GM12878 (cell line): ENCODE measurements around the gene CDC34. TPM values are rescaled to one million over a fixed set of nuclear protein-coding genes. Genes with fewer than 3 reads are reported as not detected.

Experiments
- ATAC-seq: fragments of 200-7000 bp; cut with Tn5 transposase; 3 replicates; pipeline ENCODE4 v1.9.1; 2020; ENCODE audit warnings: mild to moderate bottlenecking, moderate library complexity
- BruUV-seq: library from RNA; stranded (reverse); fragments of 400-500 nt; replicated peaks from 2 replicates; lab custom pipeline; 2021; lab: Mats Ljungman, UMichigan
- CTCF ChIA-PET: fragments of 300-600 bp; sonication (Branson Sonifier 250); formaldehyde crosslinking; extraction: SDS; loops from one replicate; lab custom pipeline; 2021; ENCODE audit warnings: inconsistent platforms; lab: Yijun Ruan, JAX
- POLR2A ChIA-PET: fragments of 350-600 bp; formaldehyde crosslinking; extraction: SDS; loops from one replicate; lab custom pipeline; 2021; ENCODE audit warnings: inconsistent platforms; lab: Charles Lee
- RAD21 ChIA-PET: fragments of 300-600 bp; sonication (Branson Sonifier 250); formaldehyde crosslinking; loops from one replicate; lab custom pipeline; 2023; ENCODE audit warnings: antibody characterized with exemption; ENCODE audit not compliant: unreplicated experiment; lab: Charles Lee
- SMC1A ChIA-PET: fragments of 300-600 bp; sonication (Branson Sonifier 250); formaldehyde crosslinking; loops from one replicate; lab custom pipeline; 2023; ENCODE audit not compliant: unreplicated experiment, uncharacterized antibody; lab: Charles Lee
- DNase-seq: peaks from one replicate; pipeline ENCODE4 v3.0.0-alpha.2; 2011; ENCODE audit warnings: low read depth, low spot score
- FAIRE-seq: peaks from 3 replicates; lab custom pipeline; 2011; peaks lifted over from hg19 to GRCh38; lab: Jason Lieb, UNC
- H2AFZ ChIP-seq: 2 replicates; pipeline ENCODE4 v1.6.0; 2011; ENCODE audit warnings: low read depth, low read length, control low read depth; ENCODE audit not compliant: control insufficient read depth
- H3K27ac ChIP-seq: 2 replicates; pipeline ENCODE4 v1.5.1; 2011; ENCODE audit warnings: control low read depth; ENCODE audit not compliant: control insufficient read depth, insufficient read depth
- H3K27me3 ChIP-seq, 2 experiments: replicated peaks in 1 of 2; 2 replicates each; pipeline versions ENCODE4 v1.6.0 to v1.6.1; 2011; ENCODE audit warnings: low read length in 1 of 2; ENCODE audit not compliant: control insufficient read depth in 2 of 2, insufficient read depth in 2 of 2
- H3K36me3 ChIP-seq, 2 experiments: 2 replicates each; pipeline ENCODE4 v1.5.1; 2011; ENCODE audit warnings: low read length in 1 of 2; ENCODE audit not compliant: control insufficient read depth in 2 of 2, insufficient read depth in 2 of 2
- H3K4me1 ChIP-seq: 2 replicates; pipeline ENCODE4 v1.6.1; 2011; ENCODE audit warnings: mild to moderate bottlenecking, low read length, moderate library complexity, mixed read lengths; ENCODE audit not compliant: control insufficient read depth, insufficient read depth
- H3K4me2 ChIP-seq: 2 replicates; pipeline ENCODE4 v1.6.0; 2011; ENCODE audit warnings: control low read depth; ENCODE audit not compliant: control insufficient read depth, insufficient read depth
- H3K4me3 ChIP-seq: fragments of 200-600 bp; sonication (generic); 2 replicates; pipeline ENCODE4 v1.5.1; 2016
- H3K79me2 ChIP-seq: 2 replicates; pipeline ENCODE4 v1.6.0; 2011; ENCODE audit warnings: low read length; ENCODE audit not compliant: control insufficient read depth, insufficient read depth
- H3K9ac ChIP-seq: 2 replicates; pipeline ENCODE4 v1.8.0; 2011; ENCODE audit warnings: low read length, control low read depth, mixed read lengths; ENCODE audit not compliant: control insufficient read depth, insufficient read depth
- H3K9me3 ChIP-seq: replicated peaks from 3 replicates; pipeline ENCODE4 v1.5.1; 2011; ENCODE audit warnings: mild to moderate bottlenecking, low read length; ENCODE audit not compliant: control insufficient read depth, insufficient read depth
- H4K20me1 ChIP-seq: 2 replicates; pipeline ENCODE4 v1.6.0; 2011; ENCODE audit not compliant: control insufficient read depth, insufficient read depth
- ASH2L ChIP-seq: fragments of 300-600, 200-600 bp; sonication (generic); IDR thresholded peaks from 2 replicates; pipeline ENCODE4 v1.6.1; 2017; ENCODE audit warnings: low read depth, mild to moderate bottlenecking, borderline replicate concordance
- BCL11A ChIP-seq: IDR thresholded peaks from 2 replicates; pipeline ENCODE4 v1.6.1; 2011; ENCODE audit warnings: low read depth, low read length
- CBX5 ChIP-seq: sonication (generic); IDR thresholded peaks from 2 replicates; pipeline ENCODE4 v1.6.1; 2016; ENCODE audit warnings: low read depth, moderate library complexity, mild to moderate bottlenecking, inconsistent platforms
- CTCF ChIP-seq, 3 experiments: IDR thresholded peaks in 2 of 3; conservative IDR thresholded peaks in 1 of 3; 2 replicates each; pipeline ENCODE4 v1.5.1; 2011; ENCODE audit warnings: low read depth in 3 of 3, low read length in 3 of 3, mild to moderate bottlenecking in 3 of 3, control low read depth in 2 of 3, moderate library complexity in 2 of 3, inconsistent platforms in 1 of 3, mixed read lengths in 1 of 3; ENCODE audit not compliant: control insufficient read depth in 2 of 3, insufficient read depth in 1 of 3; ENCODE audit errors: extremely low read depth in 1 of 3
- EGR1 ChIP-seq, 2 experiments: IDR thresholded peaks; 1 replicate in 1 of 2; 2 replicates in 1 of 2; pipeline ENCODE4 v1.6.1; 2011 to 2012; ENCODE audit warnings: low read depth in 2 of 2, low read length in 2 of 2, borderline replicate concordance in 1 of 2, mild to moderate bottlenecking in 1 of 2, moderate library complexity in 1 of 2
- EP300 ChIP-seq, 2 experiments: fragments of 150-350 bp in 1 of 2; IDR thresholded peaks; 2 replicates each; pipeline ENCODE4 v1.6.1; 2011 to 2012; ENCODE audit warnings: low read depth in 2 of 2, low read length in 2 of 2, borderline replicate concordance in 1 of 2, improper control_type of control experiment in 1 of 2, inconsistent platforms in 1 of 2; ENCODE audit not compliant: control insufficient read depth in 1 of 2
- NBN ChIP-seq: fragments of 450-650 bp; IDR thresholded peaks from 2 replicates; pipeline ENCODE4 v1.6.1; 2016
- REST ChIP-seq: IDR thresholded peaks from 2 replicates; pipeline ENCODE4 v1.6.1; 2012; ENCODE audit warnings: mild to moderate bottlenecking, low read depth, low read length
- SMC3 ChIP-seq: IDR thresholded peaks from 2 replicates; pipeline ENCODE4 v1.6.1; 2011; ENCODE audit warnings: low read length, improper control_type of control experiment, borderline replicate concordance
- TAF1 ChIP-seq: IDR thresholded peaks from 2 replicates; pipeline ENCODE4 v1.6.1; 2011; ENCODE audit warnings: mild to moderate bottlenecking, low read depth, low read length, borderline replicate concordance
- ZNF274 ChIP-seq: IDR thresholded peaks from one replicate; pipeline ENCODE4 v1.8.0; 2011; ENCODE audit not compliant: insufficient read length, insufficient read depth
- WGBS: methylation state at CpG from one replicate; pipeline ENCODE4 v1.1.6; 2016; ENCODE audit warnings: low lambda C conversion rate; ENCODE audit not compliant: insufficient replicate concordance, insufficient coverage; ENCODE audit errors: missing lambda C conversion rate; 5-methylcytosine and 5-hydroxymethylcytosine counted together
- in situ Hi-C: fragments of 300-500 bp; cut with MboI; formaldehyde crosslinking; loops from 9 replicates; pipeline ENCODE4 v1.14.3; 2018; ENCODE audit warnings: mixed read lengths
- intact Hi-C: fragments of 100-400 bp; cut with micrococcal nuclease; formaldehyde crosslinking; loops from one replicate; pipeline ENCODE4 v1.14.2; 2022; ENCODE audit not compliant: unreplicated experiment
- polyA plus RNA-seq, 11 experiments: library from polyadenylated mRNA; depleted of rRNA in 4 of 11; unstranded in 6 of 11; stranded (reverse) in 5 of 11; fragments of >200 nt; fragmentation: Nextera tagmentation in 4 of 11; fragmentation: Illumina TruSeq in 1 of 11; extraction: Ambion mirVana in 4 of 11; extraction: Trizol in 1 of 11; gene quantifications; 1 replicate in 1 of 11; 2 replicates in 10 of 11; pipeline versions ENCODE4 v1.2.1 to v1.2.3, GENCODE V29; 2011 to 2016; ENCODE audit warnings: inconsistent platforms in 2 of 11, missing spikeins in 2 of 11, low read depth in 1 of 11
- total RNA-seq, 4 experiments: library from RNA; depleted of rRNA in 3 of 4; stranded (reverse); fragments of >200 nt in 3 of 4; fragmentation: Illumina TruSeq in 1 of 4; extraction: Trizol in 1 of 4; gene quantifications; 2 replicates each; pipeline versions ENCODE4 v1.2.1 to v1.2.3, GENCODE V29; 2013 to 2021

Gene CDC34
- total and polyA plus RNA-seq, 10 of the 15 experiments (the other 5 are each of a cell fraction or from before 2014, with no cell fraction given): 0.31 to 48.9 (median 28.5) TPM

DNA sequence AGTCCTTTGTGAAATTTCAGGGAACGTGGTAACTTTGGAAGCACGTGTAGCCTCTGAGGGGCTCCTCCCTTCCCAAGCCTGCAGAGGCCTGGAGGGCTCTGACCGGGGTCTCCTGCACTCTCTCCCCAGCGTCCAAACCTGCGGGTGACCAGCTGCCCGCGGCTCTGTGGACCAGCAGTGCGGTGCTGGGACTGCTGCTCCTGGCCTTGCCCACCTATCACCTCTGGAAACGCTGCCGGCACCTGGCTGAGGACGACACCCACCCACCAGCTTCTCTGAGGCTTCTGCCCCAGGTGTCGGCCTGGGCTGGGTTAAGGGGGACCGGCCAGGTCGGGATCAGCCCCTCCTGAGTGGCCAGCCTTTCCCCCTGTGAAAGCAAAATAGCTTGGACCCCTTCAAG lies 26.9 kb upstream of the CDC34 start:
- 82% methylated on average over 13 of the region's 14 CpGs for WGBS

More for the DNA sequence above, 26.9 kb upstream of the CDC34 start:
- Histone ChIP-seq H3K4me1 (peaks cover 10% of the 10 kb centered on the region), H3K4me2 (no peak overlapping the region), H3K4me3 (no peak overlapping the region), H3K9me3 (no peaks in the 10 kb centered on the region; the same call in 2 of the 3 replicates), H3K36me3 (no peaks in the 10 kb centered on the region), H3K9ac (no peak overlapping the region), H2AFZ (no peak overlapping the region), H3K27ac (no peak overlapping the region), H3K27me3 (no peaks in the 10 kb centered on the region), H3K79me2 (peaks cover 6% of the 10 kb centered on the region), H4K20me1 (no peaks in the 10 kb centered on the region)
- SMC1A ChIA-PET: no interaction called here
- ATAC-seq: no peak
- CTCF ChIA-PET: interaction anchor here (1.4 kb wide), 1 partner anchor 9 kb away, joined by 4 read pairs; the partner anchor contains the start of gene MADCAM1
- FAIRE-seq: no peak
- in situ Hi-C loops: no loop called here
- TF ChIP-seq CTCF (IDR thresholded peaks at IDR 0.05 in 2 of 3, conservative IDR thresholded peaks at IDR 0.05 in 1 of 3; ENCODE audit: control insufficient read depth in 2 of 3, extremely low read depth in 1 of 3, insufficient read depth in 1 of 3, low read depth in 3 of 3, low read length in 3 of 3): no peak
- TF ChIP-seq ZNF274: no peak
- TF ChIP-seq TAF1: no peak
- TF ChIP-seq BCL11A: no peak
- TF ChIP-seq EGR1 (IDR thresholded peaks at IDR 0.05; ENCODE audit: borderline replicate concordance in 1 of 2, low read depth in 2 of 2, low read length in 2 of 2): no peak
- no peak for TF ChIP-seq REST
- no peak for TF ChIP-seq SMC3
- TF ChIP-seq EP300 (IDR thresholded peaks at IDR 0.05; ENCODE audit: borderline replicate concordance in 1 of 2, control insufficient read depth in 1 of 2, low read depth in 2 of 2, low read length in 2 of 2): no peak
- TF ChIP-seq NBN: no peak
- TF ChIP-seq CBX5: no peak
- no peak for TF ChIP-seq ASH2L
- DNase-seq: no peak
- POLR2A ChIA-PET: no interaction called here
- intact Hi-C loops: no loop called here
- RAD21 ChIA-PET: interaction anchor here (0.7 kb wide), 1 partner anchor 165 kb away, joined by 3 read pairs; no protein-coding TSS in a partner anchor
- no TSS peak for BruUV-seq
